ENCODE measurements around the gene ZDHHC15. TPM values are rescaled to one million over a fixed set of nuclear protein-coding genes. Genes with fewer than 3 reads are reported as not detected.
"Not testable (repeated sequence)": the region's sequence is repeated elsewhere in the genome, so short reads cannot be mapped to it uniquely, and the experiment has no call there.

Gene ZDHHC15
- 1 to 10 TPM in 3 of 4 donors, under 1 TPM in 1; 0.29 to 8.6 (median 3.2) TPM for total RNA-seq

- Histone ChIP-seq H3K36me3 (no peaks in the 10 kb centered on the region), H3K4me3 (peak within 1 kb of the TSS; percentile 39 to 50), H3K9me3 (no peaks in the 10 kb centered on the region), H3K27ac (peak within 1 kb of the TSS; percentile 67 to 79), H3K4me1 (no peaks in the 10 kb centered on the region), H3K27me3 (no peaks in the 10 kb centered on the region)
- intact Hi-C loops (cut with DNase I; ENCODE audit: low total_unique reads): no loop called here
- peak in 1 of 4 experiments; percentile 11 for TF ChIP-seq CTCF (IDR thresholded peaks at IDR 0.05)
- TF ChIP-seq POLR2A (IDR thresholded peaks at IDR 0.05): peak in 1 of 2 donors; percentile 24
- DNase-seq: peak; percentile 53 to 56
These were observed at the start of gene ZDHHC15 for GRCh38 chrX:75522565-75523431. Gene ZDHHC15 (minus strand): TSS chrX:75523037. CDS start chrX:75523024, 13 bp downstream.

GRCh38 chrX:75560544-75560943 lies 37.7 kb upstream of the ZDHHC15 start:
- H3K36me3 ChIP-seq; H3K4me1 ChIP-seq; intact Hi-C loops (cut with DNase I; ENCODE audit: low total_unique reads); H3K27me3 ChIP-seq; H3K9me3 ChIP-seq; H3K27ac ChIP-seq; DNase-seq; H3K4me3 ChIP-seq: not testable (repeated sequence)

- no peak overlapping the region for H3K27ac ChIP-seq
- DNase-seq: no peak
- no peaks in the 10 kb centered on the region for H3K27me3 ChIP-seq
These were observed 24.9 kb upstream of the ZDHHC15 start for GRCh38 chrX:75547783-75548182.

GRCh38 chrX:75546724-75547511 lies 24.1 kb upstream of the ZDHHC15 start:
- Histone ChIP-seq H3K4me1 (no peaks in the 10 kb centered on the region), H3K27ac (no peak overlapping the region), H3K36me3 (no peaks in the 10 kb centered on the region), H3K9me3 (peaks cover 0 to 4% of the 10 kb centered on the region in 2 donors), H3K4me3 (no peak overlapping the region), H3K27me3 (no peaks in the 10 kb centered on the region)
- intact Hi-C loops (cut with DNase I; ENCODE audit: low total_unique reads): no loop called here
- DNase-seq: no peak
- TF ChIP-seq CTCF (IDR thresholded peaks at IDR 0.05) (no peak), POLR2A (IDR thresholded peaks at IDR 0.05) (no peak)

More at GRCh38 chrX:75547783-75548182, 24.9 kb upstream of the ZDHHC15 start:
- Histone ChIP-seq H3K4me1 (no peaks in the 10 kb centered on the region), H3K4me3 (no peak overlapping the region), H3K9me3 (peaks cover 0 to 4% of the 10 kb centered on the region in 2 donors), H3K36me3 (no peaks in the 10 kb centered on the region)
- intact Hi-C loops (cut with DNase I; ENCODE audit: low total_unique reads): no loop called here
- TF ChIP-seq CTCF (IDR thresholded peaks at IDR 0.05): no peak
- no peak for TF ChIP-seq POLR2A (IDR thresholded peaks at IDR 0.05)

GRCh38 chrX:75544786-75545185 lies 21.9 kb upstream of the ZDHHC15 start:
- H3K27me3 ChIP-seq: no peaks in the 10 kb centered on the region
- TF ChIP-seq CTCF (IDR thresholded peaks at IDR 0.05) (no peak), POLR2A (IDR thresholded peaks at IDR 0.05) (no peak)
- intact Hi-C loops (cut with DNase I; ENCODE audit: low total_unique reads): no loop called here
- H3K27ac ChIP-seq: no peak overlapping the region
- no peaks in the 10 kb centered on the region for H3K36me3 ChIP-seq
- peaks cover 0 to 4% of the 10 kb centered on the region in 2 donors for H3K9me3 ChIP-seq
- no peaks in the 10 kb centered on the region for H3K4me1 ChIP-seq
- H3K4me3 ChIP-seq: no peak overlapping the region
- DNase-seq: no peak

Data from uterus (tissue), 4 donors.